ENCODE measurements around the gene CLEC4G. TPM values are rescaled to one million over a fixed set of nuclear protein-coding genes. Genes with fewer than 3 reads are reported as not detected.

CLEC4G gene
- total and polyA plus RNA-seq, 2 of the 8 experiments (the other 6 are each of a cell fraction or from before 2014, with no cell fraction given), result 0.35 to 2.9 TPM

DNA sequence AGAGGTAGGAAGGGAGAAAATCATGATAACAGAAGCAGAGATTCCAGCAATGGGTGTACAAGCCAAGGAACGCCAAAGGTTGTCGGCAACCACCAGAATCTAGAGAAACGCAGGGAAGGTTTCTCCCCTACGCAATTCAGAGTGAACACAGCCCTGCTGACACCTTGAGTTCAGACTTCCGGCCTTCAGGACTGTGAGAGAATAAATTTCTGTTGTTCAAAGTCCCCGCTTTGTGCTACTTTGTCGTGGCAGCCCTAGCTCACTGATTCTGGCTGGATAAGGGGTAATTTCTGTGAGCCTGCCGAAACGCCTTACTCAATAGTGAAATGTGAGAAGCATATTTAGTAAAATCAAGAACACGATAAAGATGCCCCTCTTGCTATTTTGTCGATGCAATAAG, 5.3 kb upstream of the CLEC4G start:
- Histone ChIP-seq H3K18ac (ENCODE audit: extremely low read depth, low read length) (no peak overlapping the region), H2BK20ac (ENCODE audit: low read length) (no peak overlapping the region), H2BK5ac (ENCODE audit: low read depth, low read length) (no peak overlapping the region), H2BK12ac (ENCODE audit: low read depth, low read length) (no peak overlapping the region), H4K20me1 (replicated peaks in 1 of 2; ENCODE audit: control insufficient read depth in 1 of 2, insufficient read depth in 2 of 2, low read length in 2 of 2) (no peaks in the 10 kb centered on the region), H3K23ac (ENCODE audit: insufficient read length) (no peak overlapping the region), H3K27me3 (replicated peaks in 1 of 4; ENCODE audit: control insufficient read depth in 3 of 4, extremely low read depth in 1 of 4, insufficient read depth in 3 of 4, low read length in 3 of 4) (peaks cover 0 to 6% (median under 1%) of the 10 kb centered on the region in 4 experiments; a peak in 4 of 7 replicates), H3K4me3 (ENCODE audit: extremely low read depth in 1 of 4, insufficient read depth in 2 of 4, low read depth in 3 of 4, low read length in 4 of 4) (no peak overlapping the region), H3K4me2 (ENCODE audit: insufficient read depth in 1 of 2, low read depth in 2 of 2, low read length in 2 of 2) (no peak overlapping the region), H4K8ac (ENCODE audit: extremely low read depth, insufficient read depth, low read length) (no peak overlapping the region), H2BK120ac (replicated peaks; ENCODE audit: low read depth, low read length) (no peak overlapping the region), H3K27ac (ENCODE audit: low read depth, low read length) (no peak overlapping the region), H3K9me3 (ENCODE audit: insufficient read depth in 2 of 2, low read depth in 1 of 2, low read length in 1 of 2) (no peaks in the 10 kb centered on the region), H3K4ac (replicated peaks; ENCODE audit: insufficient read length, low read depth, low read length) (no peak overlapping the region), H4K91ac (replicated peaks; ENCODE audit: insufficient read length, low read length) (no peak overlapping the region), H2AFZ (ENCODE audit: low read length) (no peak overlapping the region), H3K9ac (replicated peaks in 1 of 4; ENCODE audit: extremely low read depth in 1 of 4, low read depth in 3 of 4, low read length in 3 of 4) (no peak overlapping the region), H3K14ac (ENCODE audit: insufficient read length) (no peak overlapping the region), H3K23me2 (ENCODE audit: low read depth, low read length) (no peaks in the 10 kb centered on the region), H4K5ac (ENCODE audit: insufficient read length, low read depth, low read length) (no peak overlapping the region), H3K79me2 (ENCODE audit: control insufficient read depth in 1 of 2, insufficient read depth in 2 of 2, low read length in 2 of 2) (no peaks in the 10 kb centered on the region), H2BK15ac (ENCODE audit: low read length) (no peak overlapping the region), H3K79me1 (ENCODE audit: low read depth, low read length) (no peaks in the 10 kb centered on the region), H3K36me3 (ENCODE audit: control insufficient read depth in 2 of 4, insufficient read depth in 4 of 4, low read length in 3 of 4) (no peaks in the 10 kb centered on the region), H3K4me1 (replicated peaks in 1 of 4; ENCODE audit: control insufficient read depth in 3 of 4, insufficient read depth in 4 of 4, low read length in 3 of 4) (peaks cover 0 to 3% (median 0%) of the 10 kb centered on the region in 4 experiments; a peak in 1 of 7 replicates), H3K56ac (replicated peaks; ENCODE audit: insufficient read length, low read depth, low read length) (no peak overlapping the region), H2AK5ac (ENCODE audit: low read depth, low read length) (no peak overlapping the region)
- FAIRE-seq (no peak), DNase-seq (ENCODE audit: low read depth in 1 of 2, low spot score in 2 of 2) (no peak)
- TF ChIP-seq CTBP2 (IDR thresholded peaks at IDR 0.05; ENCODE audit: borderline replicate concordance, insufficient read depth, insufficient read length, low read length) (no peak), YY1 (IDR thresholded peaks at IDR 0.05; ENCODE audit: low read depth, low read length) (no peak), GABPA (IDR thresholded peaks at IDR 0.05; ENCODE audit: borderline replicate concordance, insufficient read depth, low read length) (no peak), CREB1 (IDR thresholded peaks at IDR 0.05) (no peak)
- ChIA-PET CTCF (ENCODE audit: partially characterized antibody) (interaction anchor here (0.7 to 1.5 kb wide), 2 partner anchors 12 to 1221 kb away, joined by 3 to 4 read pairs; no protein-coding TSS in a partner anchor), POLR2A (ENCODE audit: partially characterized antibody) (no interaction called here)
- WGBS, 2 experiments (ENCODE audit: extremely low coverage in 1 of 2, insufficient coverage in 1 of 2, insufficient read length in 1 of 2, insufficient replicate concordance in 2 of 2, low coverage in 1 of 2, low lambda C conversion rate in 2 of 2, missing lambda C conversion rate in 1 of 2), result 89% methylated on average over 11 of the region's 11 CpGs; no CpG with 5 or more reads in 1 of the 2 experiments

Measured in H1 (cell line).